GM23338 (cell line): Measurements from ENCODE around the gene SLC8A1. TPM values are rescaled to one million over a fixed set of nuclear protein-coding genes. Genes with fewer than 3 reads are reported as not detected.

Experiments used
- EZH2 ChIP-seq: fragments of 200-600 bp; sonication (generic); IDR thresholded peaks from one replicate; pipeline ENCODE4 v1.8.0; 2017; ENCODE audit warnings: antibody characterized with exemption, mild to moderate bottlenecking, low read depth; ENCODE audit not compliant: unreplicated experiment
- EZH2phosphoT487 ChIP-seq: fragments of 200-600 bp; sonication (generic); IDR thresholded peaks from one replicate; pipeline ENCODE4 v1.8.1; 2018; ENCODE audit warnings: antibody characterized with exemption; ENCODE audit not compliant: unreplicated experiment
- POLR2AphosphoS5 ChIP-seq: IDR thresholded peaks from 2 replicates; pipeline ENCODE4 v1.6.1; 2016; ENCODE audit warnings: antibody characterized with exemption, low read depth
- REST ChIP-seq: IDR thresholded peaks from one replicate; pipeline ENCODE4 v1.6.1; 2018; ENCODE audit warnings: antibody characterized with exemption; ENCODE audit not compliant: unreplicated experiment
- STAT1 ChIP-seq: IDR thresholded peaks from one replicate; pipeline ENCODE4 v1.6.1; 2016; ENCODE audit warnings: antibody characterized with exemption; ENCODE audit not compliant: unreplicated experiment
- ZNF114 ChIP-seq: fragments of 250-450 bp; sonication (Bioruptor Pico); IDR thresholded peaks from 2 replicates; pipeline ENCODE4 v1.5.0; 2020; ENCODE audit warnings: mild to moderate bottlenecking, moderate library complexity
- polyA plus RNA-seq: library from polyadenylated mRNA; unstranded; fragments of >200 nt; fragmentation: Nextera tagmentation; extraction: Ambion mirVana; gene quantifications from 2 replicates; pipeline ENCODE4 v1.2.1, GENCODE V29; 2016
- total RNA-seq: library from RNA; depleted of rRNA; stranded (reverse); fragments of >200 nt; shearing (Covaris generic); gene quantifications from 2 replicates; pipeline ENCODE4 v1.2.3, GENCODE V29; 2014
- TF ChIP-seq, protein P1 (sequence below): fragments of 250-450 bp; sonication (Bioruptor Pico); IDR thresholded peaks from 2 replicates; pipeline ENCODE4 v1.5.0; 2020; ENCODE audit warnings: mild to moderate bottlenecking, moderate library complexity

Gene SLC8A1
- total and polyA plus RNA-seq, 2 experiments from 2014 or later, result 2.5 to 3.3 TPM

- TF ChIP-seq, protein P1, sequence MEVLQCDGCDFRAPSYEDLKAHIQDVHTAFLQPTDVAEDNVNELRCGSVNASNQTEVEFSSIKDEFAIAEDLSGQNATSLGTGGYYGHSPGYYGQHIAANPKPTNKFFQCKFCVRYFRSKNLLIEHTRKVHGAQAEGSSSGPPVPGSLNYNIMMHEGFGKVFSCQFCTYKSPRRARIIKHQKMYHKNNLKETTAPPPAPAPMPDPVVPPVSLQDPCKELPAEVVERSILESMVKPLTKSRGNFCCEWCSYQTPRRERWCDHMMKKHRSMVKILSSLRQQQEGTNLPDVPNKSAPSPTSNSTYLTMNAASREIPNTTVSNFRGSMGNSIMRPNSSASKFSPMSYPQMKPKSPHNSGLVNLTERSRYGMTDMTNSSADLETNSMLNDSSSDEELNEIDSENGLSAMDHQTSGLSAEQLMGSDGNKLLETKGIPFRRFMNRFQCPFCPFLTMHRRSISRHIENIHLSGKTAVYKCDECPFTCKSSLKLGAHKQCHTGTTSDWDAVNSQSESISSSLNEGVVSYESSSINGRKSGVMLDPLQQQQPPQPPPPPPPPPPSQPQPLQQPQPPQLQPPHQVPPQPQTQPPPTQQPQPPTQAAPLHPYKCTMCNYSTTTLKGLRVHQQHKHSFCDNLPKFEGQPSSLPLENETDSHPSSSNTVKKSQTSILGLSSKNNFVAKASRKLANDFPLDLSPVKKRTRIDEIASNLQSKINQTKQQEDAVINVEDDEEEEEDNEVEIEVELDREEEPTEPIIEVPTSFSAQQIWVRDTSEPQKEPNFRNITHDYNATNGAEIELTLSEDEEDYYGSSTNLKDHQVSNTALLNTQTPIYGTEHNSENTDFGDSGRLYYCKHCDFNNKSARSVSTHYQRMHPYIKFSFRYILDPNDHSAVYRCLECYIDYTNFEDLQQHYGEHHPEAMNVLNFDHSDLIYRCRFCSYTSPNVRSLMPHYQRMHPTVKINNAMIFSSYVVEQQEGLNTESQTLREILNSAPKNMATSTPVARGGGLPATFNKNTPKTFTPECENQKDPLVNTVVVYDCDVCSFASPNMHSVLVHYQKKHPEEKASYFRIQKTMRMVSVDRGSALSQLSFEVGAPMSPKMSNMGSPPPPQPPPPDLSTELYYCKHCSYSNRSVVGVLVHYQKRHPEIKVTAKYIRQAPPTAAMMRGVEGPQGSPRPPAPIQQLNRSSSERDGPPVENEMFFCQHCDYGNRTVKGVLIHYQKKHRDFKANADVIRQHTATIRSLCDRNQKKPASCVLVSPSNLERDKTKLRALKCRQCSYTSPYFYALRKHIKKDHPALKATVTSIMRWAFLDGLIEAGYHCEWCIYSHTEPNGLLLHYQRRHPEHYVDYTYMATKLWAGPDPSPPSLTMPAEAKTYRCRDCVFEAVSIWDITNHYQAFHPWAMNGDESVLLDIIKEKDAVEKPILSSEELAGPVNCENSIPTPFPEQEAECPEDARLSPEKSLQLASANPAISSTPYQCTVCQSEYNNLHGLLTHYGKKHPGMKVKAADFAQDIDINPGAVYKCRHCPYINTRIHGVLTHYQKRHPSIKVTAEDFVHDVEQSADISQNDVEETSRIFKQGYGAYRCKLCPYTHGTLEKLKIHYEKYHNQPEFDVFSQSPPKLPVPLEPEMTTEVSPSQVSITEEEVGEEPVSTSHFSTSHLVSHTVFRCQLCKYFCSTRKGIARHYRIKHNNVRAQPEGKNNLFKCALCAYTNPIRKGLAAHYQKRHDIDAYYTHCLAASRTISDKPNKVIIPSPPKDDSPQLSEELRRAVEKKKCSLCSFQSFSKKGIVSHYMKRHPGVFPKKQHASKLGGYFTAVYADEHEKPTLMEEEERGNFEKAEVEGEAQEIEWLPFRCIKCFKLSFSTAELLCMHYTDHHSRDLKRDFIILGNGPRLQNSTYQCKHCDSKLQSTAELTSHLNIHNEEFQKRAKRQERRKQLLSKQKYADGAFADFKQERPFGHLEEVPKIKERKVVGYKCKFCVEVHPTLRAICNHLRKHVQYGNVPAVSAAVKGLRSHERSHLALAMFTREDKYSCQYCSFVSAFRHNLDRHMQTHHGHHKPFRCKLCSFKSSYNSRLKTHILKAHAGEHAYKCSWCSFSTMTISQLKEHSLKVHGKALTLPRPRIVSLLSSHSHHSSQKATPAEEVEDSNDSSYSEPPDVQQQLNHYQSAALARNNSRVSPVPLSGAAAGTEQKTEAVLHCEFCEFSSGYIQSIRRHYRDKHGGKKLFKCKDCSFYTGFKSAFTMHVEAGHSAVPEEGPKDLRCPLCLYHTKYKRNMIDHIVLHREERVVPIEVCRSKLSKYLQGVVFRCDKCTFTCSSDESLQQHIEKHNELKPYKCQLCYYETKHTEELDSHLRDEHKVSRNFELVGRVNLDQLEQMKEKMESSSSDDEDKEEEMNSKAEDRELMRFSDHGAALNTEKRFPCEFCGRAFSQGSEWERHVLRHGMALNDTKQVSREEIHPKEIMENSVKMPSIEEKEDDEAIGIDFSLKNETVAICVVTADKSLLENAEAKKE (CRISPR knock-in tag), result no peak
- TF ChIP-seq POLR2AphosphoS5, result no peak
- TF ChIP-seq REST, result no peak
- TF ChIP-seq STAT1, result no peak
- TF ChIP-seq EZH2, result no peak
- no peak for TF ChIP-seq ZNF114 (CRISPR knock-in tag)
- no peak for TF ChIP-seq EZH2phosphoT487
Observed at GRCh38 chr2:40317046-40317445, 134.8 kb downstream of the SLC8A1 start (continued).
